HUDEP-2 (cell line): ENCODE measurements around the gene KRTAP10-10.
"Not testable (repeated sequence)": the region's sequence is repeated elsewhere in the genome, so short reads cannot be mapped to it uniquely, and the experiment has no call there.

Experiments
- DNase-seq, 76 experiments: peaks; one replicate each; lab custom pipeline; 2025; ENCODE audit not compliant: unreplicated experiment in 76 of 76; lab: John Stamatoyannopoulos, UW

Gene KRTAP10-10

DNA sequence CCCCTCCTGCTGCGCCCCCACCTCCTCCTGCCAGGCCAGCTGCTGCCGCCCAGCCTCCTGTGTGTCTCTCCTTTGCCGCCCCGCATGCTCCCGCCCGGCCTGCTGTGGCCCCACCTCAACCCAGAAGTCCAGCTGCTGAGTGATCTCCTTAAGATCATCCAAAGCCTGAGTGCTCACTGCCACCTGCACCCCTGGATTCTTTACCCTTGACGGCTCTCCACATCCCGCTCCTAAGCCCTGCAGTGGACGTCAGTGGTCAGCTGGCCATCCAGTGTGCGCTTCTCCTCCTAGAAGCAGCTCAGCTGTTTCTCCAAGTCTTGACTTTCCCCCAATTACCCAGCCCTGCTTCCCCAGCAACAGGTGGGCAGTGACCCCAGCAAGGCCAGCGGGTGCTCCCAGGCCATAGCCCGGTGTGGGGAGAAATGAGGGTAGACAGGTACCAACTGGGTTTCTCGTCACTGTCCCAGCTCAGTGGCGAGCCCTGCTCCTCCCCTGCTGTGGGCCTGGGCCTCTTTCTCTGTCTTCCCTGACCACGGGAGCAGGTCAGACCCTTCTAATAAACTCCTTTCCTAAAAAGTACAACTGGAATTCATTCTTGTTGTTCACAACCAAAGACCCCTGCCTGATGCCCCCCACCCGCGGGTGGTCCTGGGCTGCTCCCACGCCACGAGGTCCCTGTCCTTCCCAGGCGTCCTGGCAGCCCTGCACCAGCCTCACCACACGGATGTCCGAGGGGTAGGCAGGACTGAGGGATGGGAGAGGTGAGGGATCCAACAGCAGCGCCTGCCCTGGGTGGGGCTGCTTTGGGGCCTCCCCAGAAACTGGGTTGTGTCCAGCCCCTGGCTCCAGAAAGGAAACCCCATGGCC, 35.3 kb upstream of the KRTAP10-10 start:
- no peak for DNase-seq

DNA sequence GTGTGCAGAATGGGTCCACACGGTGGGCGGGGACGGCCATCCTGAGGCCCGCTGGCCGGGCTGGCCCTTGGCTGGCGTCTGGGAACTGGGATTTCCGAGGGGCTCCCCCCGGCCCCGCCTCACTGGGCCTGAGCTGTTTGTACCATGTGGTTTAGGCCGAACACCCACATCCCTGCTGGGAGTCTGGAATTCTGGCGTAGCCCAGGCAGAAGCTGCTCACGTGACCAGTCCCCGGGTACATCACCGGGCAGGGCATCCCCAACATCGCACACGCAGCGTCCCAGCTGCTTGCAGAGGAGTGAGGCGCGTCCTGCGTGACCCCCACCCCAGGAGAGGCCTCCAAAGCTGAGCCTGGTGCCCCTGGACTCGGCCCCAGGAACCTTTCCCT, 34.7 kb upstream of the KRTAP10-10 start:
- DNase-seq = no peak

DNA sequence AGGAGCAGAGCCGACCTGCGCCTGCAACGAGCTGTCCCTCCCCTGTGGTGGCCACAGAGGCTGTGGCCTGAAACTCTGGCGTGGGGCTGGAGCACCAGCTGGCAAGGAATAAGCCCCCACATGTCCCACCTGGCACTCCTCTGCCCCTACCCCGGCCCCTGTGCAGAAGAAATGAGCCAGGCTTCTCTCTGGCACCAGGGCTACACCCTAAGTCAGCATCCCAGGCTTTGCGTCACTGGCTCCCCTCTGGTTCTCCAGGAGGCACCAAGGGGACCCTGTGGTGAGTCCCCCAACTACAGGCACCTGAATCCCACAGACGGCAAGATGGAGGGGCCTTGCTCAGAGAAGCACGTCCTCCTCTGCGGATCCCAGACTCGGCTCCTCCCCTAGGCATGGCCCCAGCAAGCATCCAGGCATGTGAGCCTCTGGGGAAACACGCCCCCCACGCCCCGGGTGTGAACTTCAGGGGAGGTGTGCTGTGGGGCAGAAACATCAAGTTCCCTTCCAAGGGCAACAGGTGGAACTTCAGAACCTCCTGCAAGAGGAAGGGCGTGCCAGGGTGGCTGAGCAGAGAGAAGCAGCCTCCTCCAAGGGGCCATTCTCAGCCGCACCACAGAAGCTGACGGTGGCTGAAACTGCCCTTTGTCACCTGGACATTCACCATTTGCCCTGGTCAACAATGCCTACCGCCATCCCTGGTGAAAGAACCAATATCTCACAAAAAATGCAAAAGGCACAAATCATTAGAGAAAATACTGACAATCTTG, 33.9 kb upstream of the KRTAP10-10 start:
- no peak for DNase-seq

DNA sequence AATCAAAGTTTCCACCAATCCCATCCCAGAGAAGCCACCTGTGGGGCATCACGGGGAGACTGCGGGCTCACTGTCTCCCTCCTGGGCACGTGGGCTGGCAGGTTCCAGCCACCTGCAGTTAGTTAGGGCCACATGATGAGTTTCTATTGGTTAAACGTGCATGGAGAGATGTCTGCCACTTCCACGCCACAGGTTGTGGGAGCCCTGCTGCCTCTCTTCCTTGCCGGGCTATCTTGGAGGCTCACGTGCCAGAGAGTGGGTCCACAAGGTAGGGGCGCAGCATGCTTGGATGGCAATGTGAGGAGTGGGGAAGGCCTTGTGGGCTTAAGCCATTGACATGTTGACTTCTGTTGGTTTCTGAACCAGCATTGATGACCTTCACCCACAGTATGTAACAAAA, 33.2 kb upstream of the KRTAP10-10 start:
- no peak for DNase-seq

DNA sequence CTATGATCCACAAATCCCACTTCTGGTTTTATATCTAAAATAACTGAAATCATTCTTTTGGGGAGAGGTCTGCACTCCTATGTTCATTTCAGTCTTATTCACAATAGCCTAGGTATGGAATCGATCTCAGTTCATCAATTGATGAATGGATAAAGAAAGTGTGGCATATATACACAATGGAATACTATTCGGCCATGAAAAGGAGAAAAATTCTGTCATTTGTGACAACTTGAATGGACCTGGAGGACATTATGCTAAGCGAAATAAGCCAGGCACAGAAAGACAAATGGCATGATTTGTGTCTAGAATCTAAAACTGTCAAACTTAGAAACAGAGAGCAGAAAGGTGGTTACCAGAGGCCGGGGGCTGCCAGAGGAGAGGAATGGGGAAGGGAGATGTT, 30.7 kb upstream of the KRTAP10-10 start:
- DNase-seq = no peak

DNA sequence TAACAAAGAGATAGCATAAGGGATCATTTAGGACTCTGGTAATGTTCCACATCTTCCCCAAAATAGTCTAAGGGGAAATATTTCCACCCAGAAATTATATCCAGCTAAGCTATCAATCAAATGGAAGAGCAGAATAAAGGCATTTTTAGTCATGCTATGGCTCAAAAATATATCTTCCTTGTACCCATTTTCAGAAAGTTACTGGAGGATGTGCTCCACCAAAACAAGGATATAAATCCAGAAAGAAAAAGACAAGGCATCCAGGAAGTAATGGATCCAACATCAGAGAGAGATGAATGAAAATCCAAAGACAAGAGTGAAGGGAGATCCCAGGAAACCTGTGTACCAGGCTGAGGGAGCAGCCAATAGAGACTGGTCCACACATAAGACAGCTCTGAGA, 28.0 kb upstream of the KRTAP10-10 start:
- DNase-seq = no peak

DNA sequence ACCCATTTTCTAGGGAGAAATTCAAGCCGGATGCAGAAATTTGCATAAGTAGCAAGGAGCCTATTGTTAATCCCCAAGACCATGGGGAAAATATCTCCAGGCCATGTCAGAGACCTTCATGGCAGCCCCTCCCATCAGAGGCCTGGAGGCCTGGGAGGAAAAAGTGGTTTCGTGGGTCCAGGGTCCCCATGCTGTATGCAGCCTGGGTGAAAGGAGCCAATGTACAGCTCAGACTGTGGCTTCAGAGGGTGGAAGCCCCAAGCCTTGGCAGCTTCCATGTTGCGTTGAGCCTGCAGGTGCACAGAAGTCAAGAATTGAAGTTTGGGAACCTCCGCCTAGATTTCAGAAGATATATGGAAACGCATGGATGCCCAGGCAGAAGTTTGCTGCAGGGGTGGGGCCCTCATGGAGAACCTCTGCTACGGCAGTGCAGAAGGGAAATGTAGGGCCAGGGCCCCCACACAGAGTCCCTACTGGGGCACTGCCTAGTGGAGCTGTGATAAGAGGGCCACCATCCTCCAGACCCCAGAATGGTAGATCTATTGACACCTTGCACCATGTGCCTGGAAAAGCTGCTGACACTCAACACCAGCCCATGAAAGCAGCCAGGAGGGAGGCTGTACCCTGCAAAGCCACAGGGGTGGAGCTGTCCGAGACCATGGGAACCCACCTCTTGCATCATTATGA, 26.9 kb upstream of the KRTAP10-10 start:
- DNase-seq = not testable (repeated sequence)

DNA sequence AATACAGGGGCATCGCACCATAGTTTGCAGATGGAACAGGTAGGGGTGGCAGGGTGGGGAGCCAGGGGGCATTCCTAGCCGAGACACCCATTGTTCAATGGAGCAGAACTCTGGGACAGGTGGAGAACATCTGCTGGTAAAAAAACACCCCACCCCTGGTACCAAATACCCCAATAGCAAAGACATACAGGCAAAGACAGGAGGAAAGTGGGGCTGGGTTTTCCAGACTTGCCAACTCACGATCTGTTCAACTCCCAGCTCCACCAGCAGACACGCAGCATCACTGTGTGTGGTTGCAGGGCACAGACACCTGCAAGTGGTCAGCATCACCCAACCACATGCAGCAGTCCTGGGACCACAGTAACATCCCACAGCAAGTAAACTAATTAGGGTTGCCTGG, 25.6 kb upstream of the KRTAP10-10 start:
- DNase-seq = no peak

DNA sequence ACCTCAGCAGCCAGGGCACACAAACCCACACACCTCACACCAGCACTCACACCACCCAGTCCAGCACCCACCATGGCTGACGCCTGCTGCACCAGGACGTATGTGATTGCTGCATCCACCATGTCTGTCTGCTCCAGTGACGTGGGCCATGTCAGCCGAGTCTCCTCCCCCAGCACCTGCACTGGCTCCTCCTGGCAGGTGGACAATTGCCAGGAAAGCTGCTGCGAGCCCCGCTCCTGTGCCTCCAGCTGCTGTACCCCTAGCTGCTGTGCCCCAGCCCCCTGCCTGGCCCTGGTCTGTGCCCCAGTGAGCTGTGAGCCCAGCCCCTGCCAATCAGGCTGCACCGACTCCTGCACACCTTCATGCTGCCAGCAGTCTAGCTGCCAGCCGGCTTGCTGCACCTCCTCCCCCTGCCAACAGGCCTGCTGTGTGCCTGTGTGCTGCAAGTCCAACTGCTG, 25.1 kb upstream of the KRTAP10-10 start, which contains the start of gene KRTAP10-8:
Gene KRTAP10-8 (plus strand): TSS at position 51 of the 458 bp plus-strand sequence. CDS start 22 bp downstream, at position 73.
- DNase-seq = no peak

DNA sequence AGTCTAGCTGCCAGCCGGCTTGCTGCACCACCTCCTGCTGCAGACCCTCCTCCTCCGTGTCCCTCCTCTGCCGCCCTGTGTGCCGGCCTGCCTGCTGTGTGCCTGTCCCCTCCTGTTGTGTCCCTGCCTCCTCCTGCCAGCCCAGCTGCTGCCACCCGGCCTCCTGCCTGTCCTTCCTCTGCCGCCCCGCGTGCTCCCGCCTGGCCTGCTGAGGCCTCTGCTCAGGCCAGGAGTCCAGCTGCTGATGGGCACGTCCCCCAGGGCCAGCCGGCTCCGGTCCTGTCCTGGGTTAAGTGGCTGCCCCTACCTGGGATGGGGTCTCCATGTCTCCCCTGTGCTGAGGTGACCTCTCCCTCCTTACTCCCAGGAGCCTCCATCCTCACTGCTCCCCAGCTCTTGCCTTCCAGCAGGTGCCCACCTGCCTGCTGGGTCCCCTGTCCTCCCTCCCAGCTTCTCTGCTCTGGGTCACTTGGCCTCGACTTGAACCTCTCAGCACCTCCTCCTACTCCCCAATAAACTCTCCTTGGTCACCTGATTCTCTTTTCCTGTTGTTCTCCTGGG, 24.4 kb upstream of the KRTAP10-10 start:
- DNase-seq = no peak

DNA sequence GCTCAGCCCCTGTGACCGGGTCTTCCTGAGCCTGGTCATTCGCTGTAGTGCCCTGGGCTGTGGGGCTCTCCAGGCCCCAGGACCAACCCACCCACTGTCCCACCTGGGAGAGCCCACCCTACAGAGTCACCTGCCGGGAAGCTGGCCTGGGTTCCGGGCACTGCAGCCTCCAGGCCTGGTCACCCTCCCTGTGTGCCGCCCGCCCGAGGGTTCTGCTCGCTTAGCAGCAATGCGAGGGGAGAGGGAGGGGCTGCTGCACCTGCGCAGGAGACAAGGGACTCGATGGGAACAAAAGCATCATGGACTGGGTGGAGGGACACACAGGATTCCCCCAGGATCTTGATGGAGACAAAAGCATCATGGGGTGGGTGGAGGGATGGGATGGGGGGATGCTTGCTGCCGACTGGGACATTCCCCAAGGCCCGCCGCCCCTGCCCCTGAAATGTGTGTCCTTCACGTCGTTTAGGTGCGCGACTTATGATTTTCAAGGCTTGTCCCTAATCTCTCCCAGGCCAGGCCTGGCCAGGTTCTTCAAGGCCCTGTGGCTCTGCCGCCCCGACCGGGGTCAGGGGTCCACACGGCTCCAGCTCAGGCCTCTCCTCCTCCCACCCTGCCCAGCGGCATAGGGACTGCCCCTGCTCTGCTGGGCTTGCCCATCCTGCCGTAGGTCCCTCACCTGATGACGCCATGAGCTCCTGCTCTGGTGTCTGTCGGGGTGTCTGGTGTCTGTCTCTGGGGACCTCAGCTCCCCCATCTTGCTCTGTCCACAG, 23.6 kb upstream of the KRTAP10-10 start:
- DNase-seq = no peak

DNA sequence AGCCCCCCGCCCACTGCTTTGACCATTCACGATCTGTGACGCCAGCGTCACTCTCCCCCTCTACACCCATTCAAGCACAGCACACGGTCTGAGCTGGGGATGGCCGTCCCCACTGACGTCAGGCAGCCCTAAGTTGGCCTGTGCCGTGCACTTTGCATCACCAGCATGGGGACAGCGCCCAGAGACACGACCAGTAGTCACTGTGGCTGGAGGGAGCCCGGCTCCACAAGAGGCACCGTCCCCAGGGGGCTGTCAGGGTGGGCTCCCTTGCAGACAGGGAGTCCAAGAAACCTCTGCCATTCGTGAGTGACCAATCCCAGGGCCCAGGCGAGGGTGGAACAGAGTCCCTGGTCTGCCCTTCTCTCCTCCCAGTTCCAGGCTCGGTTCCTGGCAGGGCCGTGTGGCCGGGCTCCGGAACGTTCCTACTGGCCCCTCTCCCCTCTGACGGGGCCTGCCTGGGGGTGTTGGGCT, 23.0 kb upstream of the KRTAP10-10 start:
- no peak for DNase-seq

DNA sequence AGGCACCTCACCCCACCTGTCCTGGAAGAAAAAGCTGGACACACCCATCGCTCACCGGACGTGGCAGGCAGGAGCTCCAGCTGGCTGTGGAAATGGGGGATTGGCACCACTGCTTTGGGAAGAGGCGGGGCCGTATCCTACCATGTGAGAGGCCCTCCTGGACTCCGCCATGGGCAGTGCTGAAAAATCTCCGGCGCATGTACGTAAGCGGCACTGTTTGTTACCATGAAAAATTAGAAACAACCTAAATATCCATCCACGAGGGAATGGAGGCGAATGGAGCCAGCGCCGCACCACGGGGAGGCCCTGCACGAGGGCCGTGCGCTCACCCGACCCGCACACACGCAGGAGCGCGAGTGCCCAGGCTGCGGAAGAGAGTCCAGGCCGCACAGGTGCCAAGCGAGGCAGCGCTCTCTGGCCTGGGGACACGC, 22.2 kb upstream of the KRTAP10-10 start:
- DNase-seq = no peak

DNA sequence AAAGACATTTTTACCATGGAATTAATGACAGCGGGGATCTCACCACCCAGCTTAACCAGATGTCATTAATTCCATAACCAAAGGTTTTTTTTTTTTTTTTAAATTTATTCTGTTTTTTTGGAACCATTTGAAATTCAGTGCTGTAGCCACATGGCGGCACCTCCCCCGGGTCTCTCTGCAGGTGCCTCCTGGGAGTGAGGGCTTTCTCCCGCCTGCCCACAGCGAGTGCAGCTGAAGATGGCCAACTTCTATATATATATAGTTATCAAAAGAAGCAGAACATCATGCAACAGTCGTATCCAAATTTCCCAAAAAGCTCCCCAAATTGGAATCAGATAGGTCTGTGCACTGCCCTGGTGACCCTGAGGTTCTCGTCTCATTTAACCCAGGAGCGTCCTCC, 21.7 kb upstream of the KRTAP10-10 start:
- DNase-seq = no peak

DNA sequence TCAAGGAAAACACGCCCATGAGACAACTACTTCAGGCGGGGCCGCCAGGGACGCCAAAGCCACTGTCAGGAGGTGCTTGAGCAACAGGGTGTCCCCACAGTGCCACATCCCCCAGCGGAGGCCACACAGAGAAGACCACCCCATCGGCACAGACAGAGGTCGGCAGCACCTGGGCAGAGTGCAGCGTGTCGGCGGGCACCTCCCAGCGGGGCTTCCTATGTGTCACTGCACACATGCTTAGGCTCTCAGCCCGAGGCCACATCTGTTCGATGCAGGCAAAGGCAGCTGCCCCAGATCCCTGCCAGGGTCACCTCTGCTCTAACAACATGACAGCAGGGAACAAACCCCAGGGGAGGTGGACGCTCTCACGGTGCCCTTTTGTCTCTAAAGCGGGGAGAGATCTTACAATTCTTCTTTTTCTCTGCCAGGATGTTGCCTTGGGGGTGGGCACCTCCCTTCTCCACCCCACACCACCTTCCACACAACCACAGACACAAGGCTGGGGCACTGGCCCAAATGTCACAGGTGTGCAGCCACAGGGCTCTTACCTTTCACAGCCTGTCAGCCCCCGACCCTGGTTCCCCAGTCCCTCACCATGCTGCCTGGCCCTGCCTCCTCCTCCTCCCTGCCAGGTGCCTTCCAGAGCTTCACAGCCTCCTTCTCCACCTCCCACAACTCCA, 21.1 kb upstream of the KRTAP10-10 start:
- DNase-seq = no peak

DNA sequence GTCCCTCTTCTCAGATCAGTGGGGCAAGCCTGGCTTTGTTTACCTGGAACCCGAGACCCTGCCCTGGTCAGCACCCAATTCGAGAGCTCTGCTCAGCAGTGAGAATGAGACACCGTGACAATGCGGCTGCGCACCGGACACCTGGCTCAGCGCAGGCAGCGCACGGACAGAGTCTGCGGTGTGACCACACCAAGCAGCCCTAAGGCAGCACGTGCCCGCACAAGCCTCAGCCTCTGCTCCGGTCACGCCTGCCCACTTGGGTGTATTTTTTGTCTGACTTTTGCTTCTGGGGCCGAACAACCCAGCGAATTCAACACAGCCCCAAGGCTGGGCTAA, 20.6 kb upstream of the KRTAP10-10 start:
- no peak for DNase-seq

DNA sequence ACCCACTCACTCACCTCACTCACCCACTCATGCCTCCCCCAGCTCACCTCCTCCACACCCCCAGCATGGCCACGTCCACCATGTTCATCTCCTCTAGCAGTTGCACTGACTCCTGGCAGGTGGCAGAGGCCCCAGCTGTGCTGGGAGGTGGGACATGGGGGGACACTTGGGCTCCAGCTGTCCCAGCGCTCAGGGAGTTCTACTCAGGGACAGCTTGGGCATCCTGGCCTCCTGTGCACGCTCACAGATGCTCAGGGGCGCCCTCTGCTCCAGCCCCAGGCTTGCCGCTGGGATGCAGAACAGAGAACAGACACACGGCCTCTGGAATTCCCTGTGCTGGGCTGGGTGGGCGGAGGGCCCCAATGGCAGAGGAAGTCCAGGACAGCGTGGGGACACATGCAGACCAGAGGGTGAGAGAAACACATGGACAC, 20.1 kb upstream of the KRTAP10-10 start:
- no peak for DNase-seq

DNA sequence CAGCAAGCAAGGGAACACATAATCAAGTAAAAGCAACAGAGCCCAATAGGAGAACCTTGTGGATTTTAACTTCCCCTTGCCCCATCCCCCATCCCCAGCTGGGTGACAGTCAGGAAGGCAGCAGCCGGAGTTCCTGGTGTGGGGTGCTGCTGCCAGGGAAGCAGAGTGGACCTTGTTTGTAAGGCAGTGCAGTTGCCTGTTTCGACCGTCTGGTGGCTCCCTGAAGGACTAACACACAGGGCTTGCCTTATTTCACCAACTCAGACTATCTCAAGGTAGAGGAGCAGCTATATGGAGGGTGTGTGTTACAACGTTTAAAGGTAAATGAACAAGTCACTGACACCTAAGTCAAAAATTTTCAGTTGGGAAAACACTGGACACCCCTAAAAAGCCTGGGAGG, 18.7 kb upstream of the KRTAP10-10 start:
- peak in 3 of 76 experiments; percentile 13 to 21 (median 13) for DNase-seq

DNA sequence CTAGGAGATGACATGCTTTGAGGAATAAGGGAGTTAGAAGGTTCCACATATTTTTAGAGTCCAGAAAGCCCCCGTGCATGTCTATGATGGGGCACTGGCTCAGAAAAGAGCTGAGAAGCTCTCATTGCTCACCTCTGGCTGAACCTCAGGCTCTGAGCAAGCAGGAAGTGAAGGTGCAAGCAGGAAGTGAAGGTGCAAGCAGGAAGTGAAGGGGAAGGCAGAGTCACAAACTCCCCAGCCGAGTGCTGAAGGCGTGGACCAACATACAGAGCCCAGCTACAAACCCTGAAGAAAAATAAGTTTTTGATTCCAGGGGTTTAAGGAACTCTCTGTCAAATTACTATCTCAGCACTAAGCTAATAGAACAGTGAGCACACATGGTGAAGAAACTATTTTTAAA, 18.2 kb upstream of the KRTAP10-10 start:
- DNase-seq = no peak
